ENCODE measurements around the gene GAS7.

GRCh38 chr17:10092595-10092994 is 105.8 kb downstream of the GAS7 start:
- TF ChIP-seq POLR2A (IDR thresholded peaks at IDR 0.05; ENCODE audit: borderline replicate concordance, extremely low read depth, insufficient read depth, insufficient read length) (no peak), POLR2AphosphoS5 (IDR thresholded peaks at IDR 0.05; ENCODE audit: low read depth, low read length) (no peak), EZH2 (IDR thresholded peaks at IDR 0.05) (no peak), ELF1 (IDR thresholded peaks at IDR 0.05; ENCODE audit: borderline replicate concordance, low read depth) (no peak)
- TF ChIP-seq, protein P1, sequence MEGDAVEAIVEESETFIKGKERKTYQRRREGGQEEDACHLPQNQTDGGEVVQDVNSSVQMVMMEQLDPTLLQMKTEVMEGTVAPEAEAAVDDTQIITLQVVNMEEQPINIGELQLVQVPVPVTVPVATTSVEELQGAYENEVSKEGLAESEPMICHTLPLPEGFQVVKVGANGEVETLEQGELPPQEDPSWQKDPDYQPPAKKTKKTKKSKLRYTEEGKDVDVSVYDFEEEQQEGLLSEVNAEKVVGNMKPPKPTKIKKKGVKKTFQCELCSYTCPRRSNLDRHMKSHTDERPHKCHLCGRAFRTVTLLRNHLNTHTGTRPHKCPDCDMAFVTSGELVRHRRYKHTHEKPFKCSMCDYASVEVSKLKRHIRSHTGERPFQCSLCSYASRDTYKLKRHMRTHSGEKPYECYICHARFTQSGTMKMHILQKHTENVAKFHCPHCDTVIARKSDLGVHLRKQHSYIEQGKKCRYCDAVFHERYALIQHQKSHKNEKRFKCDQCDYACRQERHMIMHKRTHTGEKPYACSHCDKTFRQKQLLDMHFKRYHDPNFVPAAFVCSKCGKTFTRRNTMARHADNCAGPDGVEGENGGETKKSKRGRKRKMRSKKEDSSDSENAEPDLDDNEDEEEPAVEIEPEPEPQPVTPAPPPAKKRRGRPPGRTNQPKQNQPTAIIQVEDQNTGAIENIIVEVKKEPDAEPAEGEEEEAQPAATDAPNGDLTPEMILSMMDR (IDR thresholded peaks at IDR 0.05 in 2 of 3, conservative IDR thresholded peaks at IDR 0.05 in 1 of 3; ENCODE audit: borderline replicate concordance in 1 of 3, insufficient read depth in 1 of 3, low read depth in 2 of 3, low read length in 2 of 3), result no peak

Measured in HCT116 (cell line).